Measurements from ENCODE around the gene CRYBG2.
"Not testable (repeated sequence)": the region's sequence is repeated elsewhere in the genome, so short reads cannot be mapped to it uniquely, and the experiment has no call there.

CRYBG2 gene

DNA sequence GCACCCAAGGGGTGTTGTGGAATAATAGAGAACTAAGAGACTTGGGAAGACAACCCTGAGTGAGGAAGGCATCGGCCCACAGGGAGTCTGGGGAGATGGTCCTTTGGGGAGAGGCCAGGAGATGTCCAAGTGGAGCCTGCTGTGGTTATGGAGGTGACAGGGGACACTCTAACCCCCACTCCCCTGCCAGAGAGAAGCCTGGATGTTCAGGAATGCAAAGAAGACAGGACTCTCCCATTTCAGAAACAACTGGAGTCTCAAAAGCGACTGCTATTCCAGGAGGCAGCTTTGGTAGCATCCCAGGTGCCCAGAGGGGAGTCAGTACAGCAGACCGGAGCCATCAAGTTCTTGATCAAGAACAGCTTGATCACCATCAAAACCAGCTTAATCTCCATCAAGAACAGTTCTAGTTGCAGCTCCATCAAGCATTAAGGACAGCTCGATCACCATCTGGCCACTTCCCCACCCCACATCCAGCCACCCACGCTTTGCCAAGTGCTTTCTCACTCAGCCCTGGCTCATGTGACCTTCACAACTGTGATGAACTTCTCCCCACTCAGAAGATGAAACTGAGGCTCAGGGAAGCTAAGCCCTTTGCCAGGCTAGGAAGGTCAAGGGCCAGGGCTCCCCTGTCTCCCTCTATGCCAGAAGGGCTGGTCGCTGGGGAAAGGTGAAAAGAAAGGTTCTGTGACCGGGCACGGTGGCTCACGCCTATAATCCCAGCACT is 35.4 kb downstream of the CRYBG2 start:
- DNase-seq, result no peak

DNA sequence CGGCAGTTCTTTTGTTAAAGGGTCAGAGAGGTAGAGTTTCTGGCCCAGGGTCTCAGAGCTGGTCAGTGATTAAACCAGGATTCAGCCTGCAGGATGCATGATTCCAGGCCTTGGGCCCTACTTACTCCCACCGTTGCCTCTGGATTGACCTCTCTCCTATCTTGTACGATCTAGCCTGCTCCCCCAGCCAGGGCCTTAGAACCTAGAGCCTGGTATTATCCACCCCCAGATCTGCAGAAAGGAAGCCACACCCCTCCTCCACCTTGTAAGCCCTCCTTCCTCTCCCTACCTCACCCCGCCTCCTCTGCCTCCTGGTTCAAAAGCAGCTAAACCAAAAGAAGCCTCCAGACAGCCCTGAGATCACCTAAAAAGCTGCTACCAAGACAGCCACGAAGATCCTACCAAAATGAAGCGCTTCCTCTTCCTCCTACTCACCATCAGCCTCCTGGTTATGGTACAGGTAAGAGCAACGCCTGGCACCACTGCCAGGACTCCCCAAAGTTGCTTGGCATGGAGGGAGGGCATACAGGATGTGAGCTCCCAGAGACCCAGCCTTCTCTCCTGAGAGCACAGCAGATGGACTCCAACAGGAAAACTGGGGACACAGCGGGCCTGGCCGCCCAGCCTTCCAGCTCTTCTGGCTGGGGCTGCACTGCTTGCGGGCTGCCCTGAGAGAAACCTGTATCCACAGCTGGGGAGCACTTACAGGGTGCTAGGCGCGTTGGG is 36.2 kb downstream of the CRYBG2 start, which contains the start of gene CD52:
CD52 (plus strand) TSS at position 347 of the 726 bp plus-strand sequence; CDS start at position 407, 60 bp downstream.
- no peak for DNase-seq

DNA sequence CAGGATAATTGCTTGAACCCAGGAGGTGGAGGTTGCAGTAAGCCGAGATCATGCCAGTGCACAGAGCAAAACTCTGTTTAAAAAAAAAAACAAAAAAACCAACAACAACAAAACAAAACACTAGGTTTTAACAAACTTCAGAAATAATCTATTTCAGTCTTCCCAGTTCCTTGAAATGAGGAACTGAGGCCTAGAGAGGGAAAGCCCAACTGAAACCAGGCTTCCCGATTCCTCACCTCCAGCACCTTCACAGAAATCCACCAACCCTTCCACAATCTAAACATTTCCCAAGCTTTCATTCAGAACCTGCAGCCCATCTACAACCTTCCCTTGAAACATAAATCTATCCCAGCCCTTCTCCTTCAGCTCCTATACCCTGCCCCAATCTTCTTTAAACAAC is 36.8 kb downstream of the CRYBG2 start:
- DNase-seq, result no peak

DNA sequence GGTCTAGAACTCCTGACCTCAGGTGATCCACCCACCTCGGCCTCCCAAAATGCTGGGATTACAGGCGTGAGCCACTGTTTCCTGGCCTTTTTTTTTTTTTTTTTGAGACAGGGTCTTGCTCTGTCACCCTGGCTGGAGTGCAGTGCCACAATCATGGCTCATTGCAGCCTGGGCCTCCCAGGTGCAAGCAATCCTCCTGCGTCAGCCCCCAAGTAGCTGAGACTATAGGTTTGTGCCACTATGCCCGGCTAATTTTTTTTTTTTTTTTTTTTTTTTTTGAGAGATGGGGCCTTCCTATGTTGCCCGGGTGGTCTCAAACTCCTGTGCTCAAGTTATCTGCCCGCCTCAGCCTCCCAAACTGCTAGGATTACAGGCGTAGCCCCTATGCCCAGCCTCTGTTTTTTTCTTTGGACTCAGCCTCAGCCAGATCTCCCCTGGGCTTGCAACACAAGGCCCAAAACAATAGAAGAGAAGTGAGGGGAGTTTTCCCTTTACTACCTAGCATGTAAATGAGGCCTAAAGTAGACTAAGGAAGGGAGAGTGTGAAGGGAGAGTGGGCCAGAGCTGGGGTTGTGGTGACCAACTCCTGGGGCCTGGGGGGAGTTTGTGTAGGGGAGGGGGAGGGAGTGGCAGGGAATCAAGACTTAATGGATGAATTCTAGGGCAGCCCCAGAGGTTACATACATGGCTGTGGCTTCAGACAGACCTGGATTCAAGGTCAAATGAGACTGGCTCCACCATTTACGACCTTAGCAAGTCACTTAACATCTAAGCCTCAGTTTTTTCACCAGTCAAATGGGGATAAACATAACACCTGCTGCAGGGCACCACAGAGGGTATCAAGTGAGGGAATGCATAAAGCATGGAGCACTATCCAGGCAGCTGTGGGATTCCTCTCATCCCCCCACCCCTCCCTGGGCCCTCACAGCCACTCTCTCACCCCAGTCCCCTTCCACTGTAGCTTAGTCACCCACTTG is 37.8 kb downstream of the CRYBG2 start:
- DNase-seq, result no peak

DNA sequence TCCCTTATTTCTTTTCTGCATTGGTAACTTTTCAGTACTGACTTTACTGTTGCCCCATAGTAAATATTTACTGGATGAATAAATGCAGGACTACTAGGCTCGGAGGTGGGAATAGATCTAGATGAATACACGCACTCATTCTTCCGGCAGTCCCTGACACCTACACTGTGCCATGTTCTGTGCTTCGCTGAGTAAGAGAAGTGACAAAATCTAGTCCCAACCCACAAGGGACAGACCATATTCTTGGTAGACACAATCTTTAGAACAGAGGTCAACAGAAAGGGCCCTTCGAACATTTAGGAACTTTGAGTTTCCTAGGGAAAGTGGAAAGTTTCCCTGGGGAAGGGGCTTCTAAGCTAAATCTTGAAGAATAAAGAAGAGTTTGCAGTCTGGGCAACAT is 39.4 kb downstream of the CRYBG2 start:
- no peak for DNase-seq

DNA sequence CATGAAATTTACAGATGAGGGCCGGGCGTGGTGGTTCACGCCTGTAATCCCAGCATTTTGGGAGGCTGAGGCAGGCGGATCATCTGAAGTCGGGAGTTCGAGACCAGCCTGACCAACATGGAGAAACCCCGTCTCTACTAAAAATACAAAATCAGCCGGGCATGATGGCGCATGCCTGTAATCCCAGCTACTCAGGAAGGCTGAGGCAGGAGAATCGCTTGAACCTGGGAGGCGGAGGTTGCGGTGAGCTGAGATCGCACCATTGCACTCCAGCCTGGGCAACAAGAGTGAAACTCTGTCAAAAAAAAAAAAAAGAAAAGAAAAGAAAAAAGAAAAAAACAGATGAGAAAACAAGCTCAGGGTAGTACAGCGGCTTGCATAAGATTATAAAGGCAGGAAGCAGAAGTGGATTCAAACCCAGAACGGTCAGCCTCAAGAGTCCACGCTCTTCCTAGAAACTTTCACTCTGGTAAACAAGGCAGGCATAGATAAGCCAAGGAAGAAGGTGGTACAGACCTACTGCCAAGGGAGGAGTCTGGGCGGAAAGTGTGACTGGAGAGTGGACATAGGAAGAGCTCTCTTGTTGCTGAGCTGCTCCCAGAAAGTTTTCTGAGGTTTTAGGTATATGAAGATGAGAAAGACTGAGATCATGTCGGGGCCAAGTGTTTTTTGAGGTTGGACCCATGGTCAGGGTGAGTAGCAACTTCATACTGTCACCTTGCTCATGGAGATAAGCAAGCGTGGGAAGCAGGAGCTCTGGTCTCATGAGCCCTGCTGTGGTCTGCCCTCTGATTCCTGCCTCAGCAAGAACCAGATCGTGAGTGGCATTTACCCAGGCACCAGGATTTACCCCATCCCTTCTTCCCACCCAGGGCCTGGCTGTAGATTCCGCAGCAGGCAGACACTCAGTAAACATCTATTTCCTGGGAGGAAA is 45.7 kb downstream of the CRYBG2 start:
- not testable (repeated sequence) for DNase-seq

DNA sequence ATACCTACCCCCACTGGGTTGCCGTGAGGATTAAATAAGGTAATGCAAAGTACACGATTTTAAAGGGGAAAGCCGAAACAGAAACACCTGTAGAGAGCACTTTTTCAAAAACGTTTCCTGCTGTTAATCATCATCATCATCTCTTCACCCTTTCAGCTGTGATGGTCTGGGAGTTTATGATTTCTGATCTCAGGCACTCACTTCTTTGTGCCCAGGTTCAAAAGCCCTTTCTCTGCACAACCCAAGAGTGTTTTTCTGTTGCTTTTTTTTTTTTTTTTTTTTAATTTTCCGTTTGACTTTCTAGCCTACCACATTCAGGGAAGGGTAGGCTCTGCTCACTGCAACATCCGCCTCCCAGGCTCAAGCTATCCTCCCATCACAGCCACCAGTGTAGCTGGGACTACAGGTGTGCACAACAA is 46.6 kb downstream of the CRYBG2 start:
- no peak for DNase-seq

DNA sequence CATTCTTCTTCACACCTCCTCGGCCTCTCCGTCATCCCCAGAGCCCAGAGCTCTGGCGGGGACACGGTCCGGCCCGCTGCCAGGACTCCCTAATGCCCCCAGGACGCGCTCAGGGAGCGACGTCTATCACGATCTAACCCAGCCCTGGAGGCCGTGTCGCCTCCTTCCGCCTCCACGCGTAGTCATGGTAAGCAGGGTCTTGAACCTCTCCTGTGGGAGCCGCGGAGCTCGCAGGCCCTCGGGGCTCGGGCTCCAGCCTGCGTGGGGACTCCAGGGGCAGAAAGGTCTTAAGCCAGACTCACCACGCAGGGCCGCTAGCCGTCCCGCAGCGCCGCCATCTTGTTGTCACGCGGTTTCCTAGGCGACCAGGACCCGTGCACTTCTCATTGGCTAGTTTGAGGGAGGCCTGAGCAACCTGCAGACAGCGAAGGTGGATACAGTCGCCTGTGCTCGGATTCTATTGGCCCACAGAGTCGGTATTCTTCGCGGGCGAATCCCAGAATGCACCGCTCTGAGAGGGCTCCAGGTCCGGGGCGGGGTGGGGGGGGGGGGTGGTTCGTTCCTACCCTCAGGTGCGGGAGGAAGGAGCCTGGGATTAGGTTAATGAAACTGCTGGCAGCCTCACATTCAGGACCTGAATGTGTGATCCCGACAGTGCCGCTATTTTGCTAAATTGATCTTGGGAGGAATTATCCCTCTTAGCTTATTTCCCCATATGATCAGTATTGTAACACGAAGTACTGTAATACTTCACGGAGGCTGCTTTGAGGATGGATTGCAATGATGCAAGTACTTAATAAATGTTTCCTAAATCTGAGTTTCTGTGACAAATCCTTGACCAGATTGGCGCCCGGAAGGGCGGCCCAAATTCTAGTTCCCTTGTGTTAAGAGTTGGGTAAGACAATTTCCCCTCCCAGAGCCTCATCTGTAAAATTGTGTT is 47.4 kb downstream of the CRYBG2 start, which contains the start of gene UBXN11:
UBXN11 (minus strand) TSS at position 347 of the 940 bp plus-strand sequence. CDS start 3,753 bp downstream, outside the sequence.
- peak; percentile 88 for DNase-seq

DNA sequence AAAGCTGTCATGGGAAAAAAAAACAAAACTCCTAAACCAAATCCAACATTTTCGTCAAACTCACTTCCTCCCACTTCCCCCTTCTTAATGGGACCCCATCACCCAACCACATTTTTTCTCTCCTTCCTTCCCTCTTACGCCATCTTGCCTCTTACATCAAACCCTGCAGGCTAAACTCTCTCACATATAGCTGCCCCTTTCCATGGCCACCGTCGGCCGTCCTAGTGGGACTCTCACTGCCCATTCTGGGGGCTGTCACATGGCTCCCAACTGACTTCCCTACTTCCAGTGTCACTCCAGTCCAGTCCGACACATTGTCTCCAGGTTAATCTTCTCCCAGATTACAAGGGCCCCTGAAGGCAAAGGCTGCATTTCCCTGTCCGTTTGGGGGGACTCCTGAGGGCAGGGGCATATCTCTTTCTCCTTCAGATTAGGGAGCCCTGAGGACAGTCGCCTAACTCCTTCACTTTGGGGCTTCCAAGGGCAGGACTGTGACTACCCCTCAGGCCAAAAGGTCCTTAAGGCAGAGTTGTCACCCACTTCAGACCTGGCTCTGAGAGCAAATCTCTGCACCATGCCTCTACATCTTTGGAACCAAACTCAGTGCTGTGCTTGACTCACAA is 48.2 kb downstream of the CRYBG2 start:
- no peak for DNase-seq

DNA sequence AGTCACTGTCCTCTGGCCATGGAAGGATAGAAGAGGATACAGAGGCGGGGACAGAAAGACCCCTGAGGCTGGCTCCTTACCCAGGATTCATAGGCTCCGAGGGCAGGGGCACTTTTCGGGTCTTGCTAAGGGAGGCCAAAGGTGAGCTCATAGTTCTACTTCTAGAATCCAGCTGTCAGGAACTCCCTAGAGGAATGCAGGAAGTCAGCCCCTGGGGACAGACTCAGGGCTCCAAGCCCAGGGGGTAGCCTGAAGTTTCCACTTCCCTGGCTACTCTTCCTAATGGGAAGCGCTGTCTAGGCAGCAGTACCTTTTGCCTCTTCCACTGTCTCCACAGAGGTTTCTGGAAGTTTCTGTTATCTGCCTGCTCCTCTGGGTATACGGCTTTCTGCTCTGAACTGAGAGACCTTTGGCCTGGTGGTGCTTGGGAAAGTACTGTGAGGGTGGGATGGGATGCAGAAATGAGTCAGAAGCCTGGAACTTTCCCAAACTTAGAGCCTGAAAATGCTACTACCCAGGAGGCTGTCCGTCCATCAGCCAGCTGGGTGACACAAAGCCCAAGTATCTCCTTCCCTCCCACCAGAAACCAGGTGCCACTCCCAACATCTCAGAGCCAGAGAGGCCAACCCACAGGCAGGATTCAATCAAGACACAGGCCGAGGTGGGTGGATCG is 51.1 kb downstream of the CRYBG2 start:
- DNase-seq, result no peak

DNA sequence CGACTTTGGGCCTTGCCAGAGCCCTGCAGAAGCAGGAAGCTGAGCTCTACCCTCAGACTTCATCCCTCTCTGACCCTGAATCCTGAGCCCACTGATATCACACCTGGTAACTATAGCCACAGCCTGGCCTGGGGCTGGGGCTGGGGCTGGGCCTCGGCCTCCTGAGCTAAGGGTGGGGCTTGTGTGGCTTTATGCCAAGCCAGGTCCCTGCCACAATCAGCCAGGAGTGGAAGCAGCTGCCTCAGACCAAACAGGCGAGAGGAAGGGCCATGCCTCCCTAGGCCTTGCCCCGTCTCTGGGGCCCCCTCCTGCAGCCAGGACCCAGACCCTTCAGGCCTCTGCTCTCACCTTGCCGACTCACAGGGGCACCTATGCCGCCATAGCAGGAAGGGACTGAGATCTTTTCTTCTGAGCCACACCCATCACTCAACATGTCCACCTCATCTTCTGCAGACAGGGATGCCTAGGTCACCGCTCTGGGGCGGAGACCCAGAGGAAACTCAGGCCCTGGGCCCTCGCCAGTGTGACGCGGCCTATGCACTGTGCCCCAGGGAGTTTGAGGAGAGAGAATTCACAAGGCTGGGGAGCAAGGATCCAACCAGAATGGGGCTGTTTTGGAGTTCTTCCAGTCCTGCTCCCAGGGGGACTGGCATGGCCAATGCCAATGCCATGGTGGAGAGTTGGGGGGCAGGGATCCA is 53.2 kb downstream of the CRYBG2 start:
- no peak for DNase-seq

DNA sequence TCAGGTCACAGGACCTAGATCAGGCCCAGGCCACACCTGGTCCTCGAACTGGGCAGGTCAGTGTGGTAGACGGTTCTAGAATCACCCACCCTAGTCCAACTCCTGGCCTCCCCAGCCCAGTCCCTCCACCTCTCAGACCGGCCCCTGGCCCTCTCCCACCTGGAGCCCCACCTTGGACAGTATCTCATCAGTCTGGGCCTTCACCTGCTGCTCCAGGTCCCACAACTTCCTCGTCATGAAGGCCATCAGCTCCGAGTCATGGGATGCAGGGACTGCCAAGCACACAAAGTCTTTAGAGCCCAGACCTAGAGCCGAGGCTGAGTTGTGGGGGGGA is 56.2 kb downstream of the CRYBG2 start:
- no peak for DNase-seq

DNA sequence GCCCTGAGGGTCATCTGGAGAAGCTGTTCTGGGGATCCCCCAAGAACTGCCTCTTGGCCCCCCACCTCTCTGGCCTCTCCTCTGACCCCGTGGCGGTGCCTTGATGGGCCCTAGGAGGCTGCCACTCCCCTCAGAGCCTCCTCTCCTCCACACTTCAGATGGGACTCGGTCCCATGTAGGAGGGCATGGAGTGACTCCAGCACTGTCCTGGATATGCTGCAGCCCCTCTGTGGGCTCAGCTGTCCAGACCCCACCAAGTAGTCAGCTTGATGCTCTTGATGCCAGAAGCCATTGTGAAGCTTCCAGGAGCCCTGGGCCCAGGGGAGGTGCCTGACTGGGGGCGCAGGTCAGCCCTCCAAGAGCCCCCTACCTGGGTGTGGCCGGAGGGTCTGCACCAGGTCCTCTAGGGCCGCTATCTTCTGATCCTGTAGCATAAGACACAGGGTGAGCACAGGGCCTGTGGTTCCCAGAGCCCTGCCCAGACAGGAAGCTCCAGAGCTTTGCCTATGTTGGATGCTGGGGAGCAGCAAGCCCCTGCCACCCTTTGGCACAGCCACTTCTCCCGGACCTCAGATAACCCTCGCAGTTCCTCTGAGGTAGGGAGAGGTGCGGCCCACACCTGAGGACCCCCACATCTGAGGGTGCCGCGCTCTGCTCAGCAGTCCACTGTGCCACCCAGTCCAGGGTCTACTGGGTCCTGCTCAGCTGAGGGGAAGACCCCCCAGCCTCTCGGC is 56.7 kb downstream of the CRYBG2 start:
- no peak for DNase-seq

DNA sequence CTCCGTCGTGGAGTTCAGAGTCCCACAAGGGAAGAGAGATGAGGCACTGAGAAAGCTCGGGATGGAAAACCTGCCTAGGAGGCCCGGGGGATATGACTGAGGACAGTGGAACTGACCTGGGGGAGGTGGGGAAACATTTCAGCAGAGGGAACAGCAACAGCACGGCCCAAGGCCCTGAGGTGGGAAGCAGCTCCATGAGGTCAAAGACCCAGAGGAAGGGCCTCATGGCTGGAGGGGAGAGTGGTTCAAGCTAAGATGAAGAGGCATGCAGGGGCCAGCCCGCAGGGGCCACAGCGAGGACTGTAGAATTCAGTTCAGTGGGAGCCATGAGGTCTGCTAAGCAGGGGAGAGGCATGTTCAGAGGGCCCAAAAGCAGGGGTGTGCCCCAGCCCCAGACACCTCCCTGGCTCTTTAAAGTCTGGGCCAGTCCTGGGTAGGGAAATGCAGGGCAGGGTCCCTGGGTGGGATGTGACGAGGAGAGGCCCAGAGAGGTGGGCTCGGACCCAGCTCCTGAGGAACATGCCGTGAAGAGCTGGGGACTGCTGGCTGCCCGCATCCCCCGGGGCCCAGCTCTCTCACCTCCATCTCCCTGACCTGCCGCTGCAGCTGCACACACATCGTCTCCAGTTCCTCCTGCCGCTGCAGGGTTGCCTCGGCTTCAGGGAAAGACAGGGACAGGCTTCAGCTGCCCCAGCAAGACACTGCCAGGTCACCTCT is 57.4 kb downstream of the CRYBG2 start:
- no peak for DNase-seq

DNA sequence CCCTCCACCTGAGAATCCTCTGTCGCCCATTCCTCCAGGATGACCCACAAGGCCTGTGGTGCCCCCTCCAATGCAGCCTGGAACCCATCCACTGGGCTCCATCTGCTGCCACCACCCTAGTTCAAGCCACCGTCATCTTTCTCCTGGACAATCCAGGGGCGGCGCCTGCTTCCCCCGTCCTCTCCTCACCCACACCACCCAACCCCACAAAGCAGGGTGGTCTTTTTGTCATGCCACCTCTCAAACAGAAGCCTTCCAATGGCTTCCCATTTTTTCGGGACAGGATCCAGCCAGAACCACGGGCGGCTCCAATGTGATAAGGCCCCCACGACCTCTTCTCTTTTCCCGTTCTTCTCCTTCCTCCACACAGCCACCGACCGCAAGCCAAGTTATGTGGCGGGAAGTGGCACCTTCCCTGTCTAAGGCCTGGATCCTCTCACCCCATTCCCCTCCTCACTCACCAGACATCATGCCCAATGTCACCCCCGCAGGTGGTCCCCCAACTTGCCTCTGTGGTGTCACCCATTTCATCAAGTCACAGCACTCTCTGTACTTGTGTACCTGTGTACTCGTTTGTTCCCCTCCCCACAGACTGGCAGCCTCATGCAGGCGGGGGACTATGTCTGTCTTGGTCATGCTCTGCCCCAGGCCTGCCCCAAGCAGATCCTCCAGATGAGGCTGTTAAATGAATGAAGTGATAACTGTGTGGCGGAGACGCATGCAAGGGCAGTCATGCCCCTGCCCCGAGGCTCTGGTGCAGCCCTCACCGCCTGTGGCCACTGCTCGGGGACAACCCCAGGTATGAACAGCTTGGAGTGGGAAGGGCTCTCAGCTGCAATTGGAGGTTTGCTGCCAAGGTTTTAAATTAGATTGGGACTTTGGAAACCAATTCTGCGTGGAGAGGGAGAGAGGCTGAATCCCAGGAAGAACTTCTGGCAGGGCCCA is 58.5 kb downstream of the CRYBG2 start:
- no peak for DNase-seq

DNA sequence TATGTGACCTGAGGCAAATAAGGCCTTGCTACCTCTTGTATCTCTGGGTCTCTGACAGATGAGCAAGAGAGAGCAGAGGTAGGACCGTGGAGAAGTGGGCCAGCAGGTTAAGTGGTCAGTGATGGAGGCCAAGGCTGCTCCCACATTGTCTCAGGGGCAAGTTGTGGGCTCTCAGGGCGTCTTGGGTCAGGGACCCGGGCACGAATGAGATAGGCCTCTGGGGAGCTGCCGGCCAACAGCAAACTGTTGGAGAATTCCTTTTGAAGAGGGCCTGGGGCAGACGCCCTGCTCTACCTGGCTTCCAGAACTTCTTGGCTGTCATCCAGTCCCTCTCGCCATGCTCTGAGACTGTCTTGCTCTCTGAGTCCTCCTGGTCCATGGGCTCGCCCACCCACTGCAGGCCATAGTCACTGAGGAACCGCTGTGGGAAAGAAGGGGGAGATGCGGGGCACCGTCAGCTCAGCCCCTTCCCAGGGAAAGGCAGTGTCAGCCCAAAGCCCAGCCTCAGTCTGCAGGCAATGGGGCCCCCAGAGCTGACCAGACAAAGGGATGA is 59.9 kb downstream of the CRYBG2 start:
- no peak for DNase-seq
